Stimulated activated CD4-positive, alpha-beta T cell treated with anti-CD3 and anti-CD28 coated beads, TNF-alpha, amount 100 ng/mL, for 1 hour (primary cell): ENCODE data around the gene FGF1.

Experiments
- DNase-seq, 3 donors: peaks; one replicate each; pipeline ENCODE4 v3.0.0-alpha.2; 2020; ENCODE audit warnings: low read depth in 3 of 3, low spot score in 1 of 3

The FGF1 gene

GRCh38 chr5:142614054-142614453 lies 71.8 kb downstream of the FGF1 start:
- no peak for DNase-seq

- no peak for DNase-seq
Measured at GRCh38 chr5:142613271-142613671, 72.6 kb downstream of the FGF1 start.

- no peak for DNase-seq
Measured at GRCh38 chr5:142612494-142613270, 73.2 kb downstream of the FGF1 start.

- DNase-seq: peak; percentile 26 to 63 (median 32)
Measured at GRCh38 chr5:142611154-142611553, 74.7 kb downstream of the FGF1 start.

- DNase-seq: no peak
Measured at GRCh38 chr5:142610176-142611001, 75.5 kb downstream of the FGF1 start.

- no peak for DNase-seq
Measured at GRCh38 chr5:142609142-142609541, 76.7 kb downstream of the FGF1 start.

GRCh38 chr5:142608081-142608480 lies 77.8 kb downstream of the FGF1 start:
- no peak for DNase-seq

GRCh38 chr5:142605611-142606010 lies 80.3 kb downstream of the FGF1 start:
- no peak for DNase-seq

- DNase-seq: no peak
Measured at GRCh38 chr5:142602720-142603245, 83.1 kb downstream of the FGF1 start.

- no peak for DNase-seq
Measured at GRCh38 chr5:142601432-142601831, 84.5 kb downstream of the FGF1 start.

- DNase-seq: no peak
Measured at GRCh38 chr5:142600611-142601358, 85.1 kb downstream of the FGF1 start.

GRCh38 chr5:142600092-142600491 lies 85.8 kb downstream of the FGF1 start:
- DNase-seq: no peak

- no peak for DNase-seq
Measured at GRCh38 chr5:142598338-142598700, 87.6 kb downstream of the FGF1 start.

- DNase-seq: no peak
Measured at GRCh38 chr5:142597546-142598337, 88.1 kb downstream of the FGF1 start.

GRCh38 chr5:142597025-142597424 lies 88.9 kb downstream of the FGF1 start:
- no peak for DNase-seq

- no peak for DNase-seq
Measured at GRCh38 chr5:142592365-142592764, 93.5 kb downstream of the FGF1 start.

GRCh38 chr5:142590451-142591231 lies 95.2 kb downstream of the FGF1 start:
- no peak for DNase-seq

GRCh38 chr5:142589720-142590119 lies 96.2 kb downstream of the FGF1 start:
- DNase-seq: no peak

GRCh38 chr5:142587354-142587965 lies 98.4 kb downstream of the FGF1 start:
- no peak for DNase-seq
